ENCODE results near the gene HSF2BP.

Gene HSF2BP

GRCh38 chr21:43691801-43692200, 32.5 kb upstream of the HSF2BP start:
- H3K4me3 ChIP-seq (ENCODE audit: low read depth, low read length) = no peak overlapping the region
- TF ChIP-seq, protein P1, sequence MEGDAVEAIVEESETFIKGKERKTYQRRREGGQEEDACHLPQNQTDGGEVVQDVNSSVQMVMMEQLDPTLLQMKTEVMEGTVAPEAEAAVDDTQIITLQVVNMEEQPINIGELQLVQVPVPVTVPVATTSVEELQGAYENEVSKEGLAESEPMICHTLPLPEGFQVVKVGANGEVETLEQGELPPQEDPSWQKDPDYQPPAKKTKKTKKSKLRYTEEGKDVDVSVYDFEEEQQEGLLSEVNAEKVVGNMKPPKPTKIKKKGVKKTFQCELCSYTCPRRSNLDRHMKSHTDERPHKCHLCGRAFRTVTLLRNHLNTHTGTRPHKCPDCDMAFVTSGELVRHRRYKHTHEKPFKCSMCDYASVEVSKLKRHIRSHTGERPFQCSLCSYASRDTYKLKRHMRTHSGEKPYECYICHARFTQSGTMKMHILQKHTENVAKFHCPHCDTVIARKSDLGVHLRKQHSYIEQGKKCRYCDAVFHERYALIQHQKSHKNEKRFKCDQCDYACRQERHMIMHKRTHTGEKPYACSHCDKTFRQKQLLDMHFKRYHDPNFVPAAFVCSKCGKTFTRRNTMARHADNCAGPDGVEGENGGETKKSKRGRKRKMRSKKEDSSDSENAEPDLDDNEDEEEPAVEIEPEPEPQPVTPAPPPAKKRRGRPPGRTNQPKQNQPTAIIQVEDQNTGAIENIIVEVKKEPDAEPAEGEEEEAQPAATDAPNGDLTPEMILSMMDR (IDR thresholded peaks at IDR 0.05; ENCODE audit: borderline replicate concordance, insufficient read depth, low read depth, low read length) = no peak

- TF ChIP-seq, protein P1 (IDR thresholded peaks at IDR 0.05; ENCODE audit: borderline replicate concordance, insufficient read depth, low read depth, low read length) = no peak
- H3K4me3 ChIP-seq (ENCODE audit: low read depth, low read length) = no peak overlapping the region
These were observed 32.0 kb upstream of the HSF2BP start for GRCh38 chr21:43691086-43691795.

GRCh38 chr21:43690346-43690745, 31.1 kb upstream of the HSF2BP start:
- TF ChIP-seq, protein P1 (IDR thresholded peaks at IDR 0.05; ENCODE audit: borderline replicate concordance, insufficient read depth, low read depth, low read length) = no peak
- no peak overlapping the region for H3K4me3 ChIP-seq (ENCODE audit: low read depth, low read length)

- TF ChIP-seq, protein P1 (IDR thresholded peaks at IDR 0.05; ENCODE audit: borderline replicate concordance, insufficient read depth, low read depth, low read length) = no peak
- no peak overlapping the region for H3K4me3 ChIP-seq (ENCODE audit: low read depth, low read length)
These were observed 30.5 kb upstream of the HSF2BP start for GRCh38 chr21:43689556-43690337.

GRCh38 chr21:43688906-43689305, 29.6 kb upstream of the HSF2BP start:
- no peak overlapping the region for H3K4me3 ChIP-seq (ENCODE audit: low read depth, low read length)
- TF ChIP-seq, protein P1 (IDR thresholded peaks at IDR 0.05; ENCODE audit: borderline replicate concordance, insufficient read depth, low read depth, low read length) = no peak

DNA sequence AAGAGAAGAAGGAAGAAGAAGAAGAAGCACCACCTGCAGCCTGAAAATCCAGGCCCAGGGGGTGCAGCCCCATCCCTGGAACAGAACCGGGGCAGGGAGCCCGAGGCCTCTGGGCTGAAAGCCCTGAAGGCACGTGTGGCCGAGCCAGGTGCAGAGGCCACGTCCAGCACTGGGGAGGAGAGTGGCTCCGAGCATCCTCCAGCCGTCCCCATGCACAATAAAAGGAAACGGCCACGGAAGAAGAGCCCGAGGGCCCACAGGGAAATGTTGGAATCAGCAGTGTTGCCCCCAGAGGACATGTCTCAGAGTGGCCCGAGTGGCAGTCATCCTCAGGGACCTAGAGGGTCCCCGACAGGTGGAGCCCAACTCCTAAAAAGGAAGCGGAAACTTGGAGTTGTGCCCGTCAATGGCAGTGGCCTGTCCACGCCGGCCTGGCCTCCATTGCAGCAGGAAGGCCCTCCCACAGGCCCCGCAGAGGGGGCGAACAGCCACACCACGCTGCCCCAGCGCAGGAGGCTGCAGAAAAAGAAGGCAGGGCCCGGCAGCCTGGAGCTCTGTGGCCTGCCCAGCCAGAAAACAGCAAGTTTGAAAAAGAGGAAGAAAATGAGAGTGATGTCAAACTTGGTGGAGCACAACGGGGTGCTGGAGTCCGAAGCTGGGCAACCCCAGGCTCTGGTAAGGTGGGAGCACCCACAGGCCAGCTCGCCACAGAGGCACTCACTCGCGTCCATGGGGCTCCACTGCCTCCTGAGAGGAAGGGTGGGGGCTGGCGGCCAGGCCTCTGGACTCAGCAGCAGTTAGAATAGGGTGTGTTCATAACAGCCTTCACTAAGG, 28.5 kb upstream of the HSF2BP start:
- TF ChIP-seq, protein P1 (IDR thresholded peaks at IDR 0.05; ENCODE audit: borderline replicate concordance, insufficient read depth, low read depth, low read length) = no peak
- no peak overlapping the region for H3K4me3 ChIP-seq (ENCODE audit: low read depth, low read length)

Data from GM12875 (cell line).